ENCODE results near the gene SWAP70. TPM values are rescaled to one million over a fixed set of nuclear protein-coding genes. Genes with fewer than 3 reads are reported as not detected.

Gene SWAP70
- total and polyA plus RNA-seq, 10 donors = 34.9 to 130 (median 108) TPM

- Histone ChIP-seq H3K27ac (peak overlapping the region in 4 of 8 donors; percentile 27 to 75 (median 70)), H3K4me1 (peaks cover 17 to 55% (median 27%) of the 10 kb centered on the region in 6 donors), H3K36me3 (no peaks in the 10 kb centered on the region), H3K27me3 (replicated peaks in 1 of 7) (no peaks in the 10 kb centered on the region), H3K4me3 (no peak overlapping the region), H3K9me3 (no peaks in the 10 kb centered on the region)
- DNase-seq = no peak
- intact Hi-C loops (cut with DNase I; ENCODE audit: low total_unique reads) = no loop called here
- no peak for TF ChIP-seq POLR2A (IDR thresholded peaks at IDR 0.05)
- TF ChIP-seq POLR2AphosphoS5 (IDR thresholded peaks at IDR 0.05) = no peak
- TF ChIP-seq, protein P1, sequence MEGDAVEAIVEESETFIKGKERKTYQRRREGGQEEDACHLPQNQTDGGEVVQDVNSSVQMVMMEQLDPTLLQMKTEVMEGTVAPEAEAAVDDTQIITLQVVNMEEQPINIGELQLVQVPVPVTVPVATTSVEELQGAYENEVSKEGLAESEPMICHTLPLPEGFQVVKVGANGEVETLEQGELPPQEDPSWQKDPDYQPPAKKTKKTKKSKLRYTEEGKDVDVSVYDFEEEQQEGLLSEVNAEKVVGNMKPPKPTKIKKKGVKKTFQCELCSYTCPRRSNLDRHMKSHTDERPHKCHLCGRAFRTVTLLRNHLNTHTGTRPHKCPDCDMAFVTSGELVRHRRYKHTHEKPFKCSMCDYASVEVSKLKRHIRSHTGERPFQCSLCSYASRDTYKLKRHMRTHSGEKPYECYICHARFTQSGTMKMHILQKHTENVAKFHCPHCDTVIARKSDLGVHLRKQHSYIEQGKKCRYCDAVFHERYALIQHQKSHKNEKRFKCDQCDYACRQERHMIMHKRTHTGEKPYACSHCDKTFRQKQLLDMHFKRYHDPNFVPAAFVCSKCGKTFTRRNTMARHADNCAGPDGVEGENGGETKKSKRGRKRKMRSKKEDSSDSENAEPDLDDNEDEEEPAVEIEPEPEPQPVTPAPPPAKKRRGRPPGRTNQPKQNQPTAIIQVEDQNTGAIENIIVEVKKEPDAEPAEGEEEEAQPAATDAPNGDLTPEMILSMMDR (IDR thresholded peaks at IDR 0.05 in 8 of 11, conservative IDR thresholded peaks at IDR 0.05 in 3 of 11) = no peak
Observed at GRCh38 chr11:9624448-9624847, 39.4 kb upstream of the SWAP70 start.

DNA sequence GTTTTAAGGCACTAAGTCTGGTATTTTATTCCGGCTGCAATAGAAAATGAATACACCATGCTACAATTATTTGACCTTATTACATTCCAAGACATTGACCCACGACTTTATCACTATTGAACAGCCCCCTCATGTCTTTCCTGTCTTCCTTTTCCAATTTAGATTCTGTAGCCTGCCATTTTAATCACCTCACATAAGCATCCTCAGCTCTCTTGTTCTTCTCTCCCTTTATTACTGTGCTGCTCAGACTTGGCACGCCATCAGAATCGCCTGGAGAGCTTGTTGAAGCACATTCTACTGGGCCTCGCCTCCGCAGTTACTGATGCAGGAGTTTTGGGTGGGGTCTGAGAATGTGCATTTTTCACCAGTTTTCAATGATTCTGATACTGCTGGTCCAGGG lies 38.7 kb upstream of the SWAP70 start:
- WGBS, 5 donors = 59 to 78% (median 67%) methylated on average over 6 of the region's 6 CpGs
- H3K27me3 ChIP-seq (replicated peaks in 1 of 7) = no peaks in the 10 kb centered on the region
- intact Hi-C loops (cut with DNase I; ENCODE audit: low total_unique reads) = no loop called here

GRCh38 chr11:9625728-9626127 lies 38.1 kb upstream of the SWAP70 start:
- no peak for DNase-seq
- intact Hi-C loops (cut with DNase I; ENCODE audit: low total_unique reads) = no loop called here
- no peaks in the 10 kb centered on the region for H3K9me3 ChIP-seq
- H3K36me3 ChIP-seq = no peaks in the 10 kb centered on the region
- no peak overlapping the region for H3K4me3 ChIP-seq
- WGBS, 5 donors = 49 to 66% (median 58%) methylated on average over 3 of the region's 3 CpGs
- H3K27ac ChIP-seq = peak overlapping the region in 7 of 8 donors; percentile 39 to 82 (median 71)
- H3K4me1 ChIP-seq = peaks cover 17 to 45% (median 26%) of the 10 kb centered on the region in 6 donors
- TF ChIP-seq, protein P1 (IDR thresholded peaks at IDR 0.05 in 8 of 11, conservative IDR thresholded peaks at IDR 0.05 in 3 of 11) = no peak
- TF ChIP-seq POLR2A (IDR thresholded peaks at IDR 0.05) (no peak), POLR2AphosphoS5 (IDR thresholded peaks at IDR 0.05) (no peak)
- H3K27me3 ChIP-seq (replicated peaks in 1 of 7) = no peaks in the 10 kb centered on the region

More for the DNA sequence above, 38.7 kb upstream of the SWAP70 start:
- DNase-seq = no peak
- TF ChIP-seq POLR2AphosphoS5 (IDR thresholded peaks at IDR 0.05) (no peak), POLR2A (IDR thresholded peaks at IDR 0.05) (no peak)
- TF ChIP-seq, protein P1 (IDR thresholded peaks at IDR 0.05 in 8 of 11, conservative IDR thresholded peaks at IDR 0.05 in 3 of 11) = no peak
- Histone ChIP-seq H3K27ac (peak overlapping the region in 6 of 8 donors; percentile 65 to 82 (median 71)), H3K36me3 (no peaks in the 10 kb centered on the region), H3K4me1 (peaks cover 17 to 48% (median 26%) of the 10 kb centered on the region in 6 donors), H3K4me3 (no peak overlapping the region), H3K9me3 (no peaks in the 10 kb centered on the region)

GRCh38 chr11:9626496-9627394 lies 37.1 kb upstream of the SWAP70 start:
- H3K36me3 ChIP-seq = no peaks in the 10 kb centered on the region
- intact Hi-C loops (cut with DNase I; ENCODE audit: low total_unique reads) = no loop called here
- no peaks in the 10 kb centered on the region for H3K27me3 ChIP-seq (replicated peaks in 1 of 7)
- H3K4me3 ChIP-seq = peak overlapping the region in 1 of 8 donors; percentile 36
- no peaks in the 10 kb centered on the region for H3K9me3 ChIP-seq
- WGBS, 5 donors = 51 to 72% (median 65%) methylated on average over 12 of the region's 12 CpGs
- peaks cover 17 to 56% (median 28%) of the 10 kb centered on the region in 6 donors for H3K4me1 ChIP-seq
- TF ChIP-seq POLR2AphosphoS5 (IDR thresholded peaks at IDR 0.05) = peak in 2 of 3 donors; percentile 47 to 87
- no peak for TF ChIP-seq POLR2A (IDR thresholded peaks at IDR 0.05)
- H3K27ac ChIP-seq = peak overlapping the region; percentile 48 to 82 (median 71)
- no peak for DNase-seq

Measured in spleen (tissue), 11 donors.